Astrocyte (in vitro differentiated cells and primary cell): Measurements from ENCODE around the gene RTRAF.

Source experiments
- EZH2 ChIP-seq: IDR thresholded peaks from 2 replicates; pipeline ENCODE4 v1.6.1; 2012; ENCODE audit warnings: mild to moderate bottlenecking, low read length, inconsistent platforms; ENCODE audit not compliant: insufficient read depth
- TF ChIP-seq, protein P1 (sequence below): IDR thresholded peaks from 2 replicates; pipeline ENCODE4 v1.5.1; 2011; ENCODE audit warnings: low read depth, mild to moderate bottlenecking, inconsistent platforms, low read length, moderate library complexity; ENCODE audit not compliant: insufficient read depth

DNA sequence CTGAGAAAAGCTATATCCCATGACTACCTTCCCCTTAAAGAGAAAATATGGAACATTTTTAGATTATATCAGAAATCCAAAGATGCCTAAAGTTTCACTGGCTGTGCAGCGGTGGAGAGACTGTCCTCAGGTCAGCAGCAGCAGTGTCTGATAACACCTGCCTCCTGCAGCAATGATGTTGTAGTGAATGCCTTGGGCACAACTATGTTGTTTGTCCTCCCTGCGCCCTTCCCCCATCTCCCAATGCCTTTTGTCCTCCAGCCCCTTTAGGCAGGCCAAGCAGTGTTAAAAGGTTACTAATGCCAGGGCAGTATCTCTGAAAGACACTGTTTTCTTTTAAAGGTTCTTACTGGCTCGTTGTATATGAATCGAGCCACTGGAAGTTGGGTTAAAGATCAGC lies 13.2 kb downstream of the RTRAF start:
- TF ChIP-seq, protein P1, sequence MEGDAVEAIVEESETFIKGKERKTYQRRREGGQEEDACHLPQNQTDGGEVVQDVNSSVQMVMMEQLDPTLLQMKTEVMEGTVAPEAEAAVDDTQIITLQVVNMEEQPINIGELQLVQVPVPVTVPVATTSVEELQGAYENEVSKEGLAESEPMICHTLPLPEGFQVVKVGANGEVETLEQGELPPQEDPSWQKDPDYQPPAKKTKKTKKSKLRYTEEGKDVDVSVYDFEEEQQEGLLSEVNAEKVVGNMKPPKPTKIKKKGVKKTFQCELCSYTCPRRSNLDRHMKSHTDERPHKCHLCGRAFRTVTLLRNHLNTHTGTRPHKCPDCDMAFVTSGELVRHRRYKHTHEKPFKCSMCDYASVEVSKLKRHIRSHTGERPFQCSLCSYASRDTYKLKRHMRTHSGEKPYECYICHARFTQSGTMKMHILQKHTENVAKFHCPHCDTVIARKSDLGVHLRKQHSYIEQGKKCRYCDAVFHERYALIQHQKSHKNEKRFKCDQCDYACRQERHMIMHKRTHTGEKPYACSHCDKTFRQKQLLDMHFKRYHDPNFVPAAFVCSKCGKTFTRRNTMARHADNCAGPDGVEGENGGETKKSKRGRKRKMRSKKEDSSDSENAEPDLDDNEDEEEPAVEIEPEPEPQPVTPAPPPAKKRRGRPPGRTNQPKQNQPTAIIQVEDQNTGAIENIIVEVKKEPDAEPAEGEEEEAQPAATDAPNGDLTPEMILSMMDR = no peak
- TF ChIP-seq EZH2 = no peak
